SHP77 (cell line): Measurements from ENCODE around the gene AGTRAP.

Source experiments
- DNase-seq, 2 experiments: peaks; one replicate each; lab custom pipeline; 2025; lab: John Stamatoyannopoulos, UW

Gene AGTRAP

GRCh38 chr1:11706292-11706691 lies 29.6 kb upstream of the AGTRAP start:
- no peak for DNase-seq

GRCh38 chr1:11707621-11708276 lies 28.2 kb upstream of the AGTRAP start:
- peak; percentile 29 to 49 for DNase-seq

GRCh38 chr1:11708554-11709350 lies 27.2 kb upstream of the AGTRAP start:
- no peak for DNase-seq

GRCh38 chr1:11711490-11711889 lies 24.4 kb upstream of the AGTRAP start:
- no peak for DNase-seq

- no peak for DNase-seq
Observed at GRCh38 chr1:11712285-11712684, 23.7 kb upstream of the AGTRAP start.

GRCh38 chr1:11713095-11713494 lies 22.8 kb upstream of the AGTRAP start:
- no peak for DNase-seq

GRCh38 chr1:11714831-11715575 lies 20.9 kb upstream of the AGTRAP start:
- DNase-seq = no peak

- peak; percentile 19 to 38 for DNase-seq
Observed at GRCh38 chr1:11719313-11720032, 16.5 kb upstream of the AGTRAP start.

GRCh38 chr1:11720033-11720376 lies 15.9 kb upstream of the AGTRAP start:
- DNase-seq = no peak

- no peak for DNase-seq
Observed at GRCh38 chr1:11720525-11720924, 15.4 kb upstream of the AGTRAP start.

GRCh38 chr1:11721311-11721710 lies 14.6 kb upstream of the AGTRAP start:
- DNase-seq = no peak

- no peak for DNase-seq
Observed at GRCh38 chr1:11722538-11722937, 13.4 kb upstream of the AGTRAP start.

GRCh38 chr1:11725616-11726015 lies 10.3 kb upstream of the AGTRAP start:
- DNase-seq = no peak

- no peak for DNase-seq
Observed at GRCh38 chr1:11727119-11727518, 8.8 kb upstream of the AGTRAP start.

GRCh38 chr1:11728126-11728806 lies 7.7 kb upstream of the AGTRAP start:
- DNase-seq = no peak

- no peak for DNase-seq
Observed at GRCh38 chr1:11729155-11729497, 6.8 kb upstream of the AGTRAP start.

- DNase-seq = no peak
Observed at GRCh38 chr1:11729498-11730428, 6.2 kb upstream of the AGTRAP start.

GRCh38 chr1:11730429-11730891 lies 5.5 kb upstream of the AGTRAP start:
- DNase-seq = no peak

GRCh38 chr1:11731691-11732283 lies 4.1 kb upstream of the AGTRAP start:
- DNase-seq = no peak

- no peak for DNase-seq
Observed at GRCh38 chr1:11733306-11733705, 2.6 kb upstream of the AGTRAP start.
